IMR-90 (cell line): ENCODE results near the gene NTF3. TPM values are rescaled to one million over a fixed set of nuclear protein-coding genes. Genes with fewer than 3 reads are reported as not detected.
A peak's percentile ranks its signal among the peaks of the same experiment; 100 is the strongest.

Experiments
- ATAC-seq: fragments of 200-7000 bp; cut with Tn5 transposase; 2 replicates; pipeline ENCODE4 v1.9.1; 2020; ENCODE audit warnings: low read depth, mild to moderate bottlenecking, moderate library complexity
- BruUV-seq: library from RNA; stranded (reverse); fragments of 400-500 nt; replicated peaks from 2 replicates; lab custom pipeline; 2021; lab: Mats Ljungman, UMichigan
- CTCF ChIA-PET: fragments of 300-600 bp; formaldehyde crosslinking; extraction: SDS; loops from one replicate; lab custom pipeline; 2021; ENCODE audit warnings: antibody characterized with exemption; lab: Yijun Ruan, JAX
- POLR2A ChIA-PET: fragments of 300-600 bp; sonication (Branson Sonifier 250); formaldehyde crosslinking; loops from one replicate; lab custom pipeline; 2022; ENCODE audit warnings: antibody characterized with exemption; ENCODE audit not compliant: unreplicated experiment; lab: Charles Lee
- DNase-seq: peaks from one replicate; pipeline ENCODE4 v3.0.0; 2013
- H2AFZ ChIP-seq: replicated peaks from 2 replicates; pipeline ENCODE3; 2013; ENCODE audit warnings: low read length, mild to moderate bottlenecking; ENCODE audit not compliant: poor library complexity
- H2AK5ac ChIP-seq: 2 replicates; pipeline ENCODE4 v1.6.1; 2013; ENCODE audit warnings: low read depth, low read length, inconsistent platforms
- H2AK9ac ChIP-seq: replicated peaks from 2 replicates; pipeline ENCODE3; 2013; ENCODE audit warnings: mild to moderate bottlenecking, low read depth, low read length, moderate library complexity; ENCODE audit not compliant: poor library complexity
- H2BK120ac ChIP-seq: 2 replicates; pipeline ENCODE4 v1.6.1; 2013; ENCODE audit warnings: low read depth, low read length, inconsistent platforms
- H2BK15ac ChIP-seq: 3 replicates; pipeline ENCODE4 v1.6.1; 2013; ENCODE audit warnings: low read depth, low read length, inconsistent platforms
- H2BK20ac ChIP-seq: 2 replicates; pipeline ENCODE4 v1.6.1; 2013; ENCODE audit warnings: low read depth, mild to moderate bottlenecking, inconsistent platforms, low read length, moderate library complexity
- H2BK5ac ChIP-seq: 2 replicates; pipeline ENCODE4 v1.6.1; 2013; ENCODE audit warnings: mild to moderate bottlenecking, low read depth, low read length, inconsistent platforms; ENCODE audit not compliant: poor library complexity, severe bottlenecking
- H3K14ac ChIP-seq: replicated peaks from 2 replicates; pipeline ENCODE4 v1.6.1; 2013; ENCODE audit warnings: low read depth, low read length, inconsistent platforms
- H3K18ac ChIP-seq: 2 replicates; pipeline ENCODE4 v1.6.1; 2013; ENCODE audit warnings: low read depth, low read length, control low read depth
- H3K23ac ChIP-seq: 2 replicates; pipeline ENCODE4 v1.6.1; 2013; ENCODE audit warnings: low read depth, low read length, inconsistent platforms
- H3K27ac ChIP-seq: 2 replicates; pipeline ENCODE4 v1.5.1; 2013; ENCODE audit warnings: mild to moderate bottlenecking, control low read depth, low read length; ENCODE audit not compliant: insufficient read depth
- H3K27me3 ChIP-seq: 2 replicates; pipeline ENCODE4 v1.6.1; 2013; ENCODE audit warnings: low read length; ENCODE audit not compliant: control insufficient read depth, insufficient read depth
- H3K36me3 ChIP-seq: 2 replicates; pipeline ENCODE4 v1.6.1; 2013; ENCODE audit warnings: low read length, mixed read lengths; ENCODE audit not compliant: control insufficient read depth, insufficient read depth
- H3K4ac ChIP-seq: 2 replicates; pipeline ENCODE4 v1.6.1; 2013; ENCODE audit warnings: low read depth, low read length, inconsistent platforms
- H3K4me1 ChIP-seq: 2 replicates; pipeline ENCODE4 v1.6.1; 2013; ENCODE audit warnings: low read length, mixed read lengths; ENCODE audit not compliant: control insufficient read depth, insufficient read depth
- H3K4me2 ChIP-seq: 2 replicates; pipeline ENCODE4 v1.6.1; 2013; ENCODE audit warnings: low read depth, mild to moderate bottlenecking, control low read depth, low read length, moderate library complexity
- H3K4me3 ChIP-seq: 2 replicates; pipeline ENCODE4 v1.5.1; 2013; ENCODE audit warnings: low read depth, mild to moderate bottlenecking, control low read depth, low read length, moderate library complexity; ENCODE audit not compliant: insufficient read depth
- H3K56ac ChIP-seq: 2 replicates; pipeline ENCODE4 v1.6.1; 2013; ENCODE audit warnings: low read length, inconsistent platforms; ENCODE audit not compliant: insufficient read depth; ENCODE audit errors: extremely low read depth
- H3K79me1 ChIP-seq, 2 experiments: 2 replicates each; pipeline ENCODE4 v1.6.1; 2013; ENCODE audit warnings: low read length in 2 of 2, inconsistent platforms in 1 of 2, low read depth in 1 of 2
- H3K9ac ChIP-seq: 2 replicates; pipeline ENCODE4 v1.6.1; 2013; ENCODE audit warnings: low read depth, low read length, control low read depth
- H3K9me1 ChIP-seq: 2 replicates; pipeline ENCODE4 v1.6.1; 2013; ENCODE audit warnings: low read length, inconsistent platforms; ENCODE audit not compliant: insufficient read depth
- H3K9me3 ChIP-seq: 2 replicates; pipeline ENCODE4 v1.6.1; 2013; ENCODE audit warnings: low read length; ENCODE audit not compliant: control insufficient read depth, insufficient read depth
- H4K20me1 ChIP-seq: 2 replicates; pipeline ENCODE4 v1.6.1; 2013; ENCODE audit warnings: low read length, inconsistent platforms; ENCODE audit not compliant: insufficient read depth
- H4K5ac ChIP-seq: 2 replicates; pipeline ENCODE4 v1.6.1; 2013; ENCODE audit warnings: mild to moderate bottlenecking, low read depth, low read length, control low read depth
- H4K8ac ChIP-seq, 2 experiments: 2 replicates each; pipeline ENCODE4 v1.6.1; 2013; ENCODE audit warnings: low read depth in 2 of 2, low read length in 2 of 2, control low read depth in 1 of 2, inconsistent platforms in 1 of 2
- H4K91ac ChIP-seq: 2 replicates; pipeline ENCODE4 v1.6.1; 2013; ENCODE audit warnings: low read depth, low read length, inconsistent platforms; ENCODE audit not compliant: insufficient read depth
- BHLHE40 ChIP-seq: fragments of 150-350 bp; IDR thresholded peaks from 2 replicates; pipeline ENCODE4 v1.6.1; 2016; ENCODE audit warnings: mild to moderate bottlenecking, low read depth, low read length
- CEBPB ChIP-seq: IDR thresholded peaks from 2 replicates; pipeline ENCODE4 v1.6.1; 2012; ENCODE audit warnings: low read depth, low read length, improper control_type of control experiment
- CHD1 ChIP-seq: IDR thresholded peaks from 2 replicates; pipeline ENCODE4 v1.6.1; 2012; ENCODE audit warnings: low read depth, low read length, improper control_type of control experiment
- CTCF ChIP-seq: conservative IDR thresholded peaks from 2 replicates; pipeline ENCODE4 v1.5.1; 2012; ENCODE audit warnings: mild to moderate bottlenecking, low read depth, low read length, improper control_type of control experiment
- ELK1 ChIP-seq: fragments of 150-350 bp; IDR thresholded peaks from 2 replicates; pipeline ENCODE4 v1.6.1; 2016; ENCODE audit warnings: low read depth, mild to moderate bottlenecking, low read length, moderate library complexity, borderline replicate concordance
- FOS ChIP-seq: fragments of 150-350 bp; IDR thresholded peaks from 2 replicates; pipeline ENCODE4 v1.6.1; 2016; ENCODE audit warnings: low read depth, low read length
- MAFK ChIP-seq: IDR thresholded peaks from 2 replicates; pipeline ENCODE4 v1.6.1; 2012; ENCODE audit warnings: low read depth, low read length, improper control_type of control experiment
- MAZ ChIP-seq: IDR thresholded peaks from 2 replicates; pipeline ENCODE4 v1.6.1; 2012; ENCODE audit warnings: low read depth, mild to moderate bottlenecking, low read length, improper control_type of control experiment, moderate library complexity, borderline replicate concordance
- MXI1 ChIP-seq: IDR thresholded peaks from 2 replicates; pipeline ENCODE4 v1.6.1; 2012; ENCODE audit warnings: low read depth, mild to moderate bottlenecking, low read length, moderate library complexity, borderline replicate concordance
- NFE2L2 ChIP-seq: fragments of 150-350 bp; IDR thresholded peaks from 2 replicates; pipeline ENCODE4 v1.6.1; 2016; ENCODE audit warnings: low read depth, mild to moderate bottlenecking, low read length
- POLR2A ChIP-seq: IDR thresholded peaks from 2 replicates; pipeline ENCODE4 v1.6.1; 2012; ENCODE audit warnings: mild to moderate bottlenecking, low read depth, low read length
- RAD21 ChIP-seq: IDR thresholded peaks from 2 replicates; pipeline ENCODE4 v1.6.1; 2012; ENCODE audit warnings: low read length, improper control_type of control experiment
- RFX5 ChIP-seq: IDR thresholded peaks from 2 replicates; pipeline ENCODE4 v1.8.0; 2012; ENCODE audit warnings: low read depth, mild to moderate bottlenecking, low read length, moderate library complexity
- SMC3 ChIP-seq: fragments of 150-350 bp; IDR thresholded peaks from 2 replicates; pipeline ENCODE4 v1.6.1; 2016; ENCODE audit warnings: low read depth, mild to moderate bottlenecking, antibody characterized with exemption, low read length, moderate library complexity
- WGBS, 2 experiments: methylation state at CpG; one replicate each; pipeline versions ENCODE4 v1.1.5 to v1.1.7; 2013; ENCODE audit warnings: missing lambda C conversion rate in 2 of 2; ENCODE audit not compliant: insufficient read length in 1 of 2; ENCODE audit errors: extremely low coverage in 2 of 2; 5-methylcytosine and 5-hydroxymethylcytosine counted together
- dilution Hi-C: fragments of 300-500 bp; cut with HindIII; formaldehyde crosslinking; loops from one replicate; pipeline ENCODE4 v1.14.3; 2018; ENCODE audit warnings: low sequenced_read_pairs; ENCODE audit not compliant: unreplicated experiment
- in situ Hi-C: fragments of 300-500 bp; cut with MboI; formaldehyde crosslinking; loops from 3 replicates; pipeline ENCODE4 v1.14.3; 2019; ENCODE audit warnings: low sequenced_read_pairs, inconsistent platforms, mixed read lengths
- intact Hi-C: fragments of 100-400 bp; cut with micrococcal nuclease; formaldehyde crosslinking; loops from 2 replicates; pipeline ENCODE4 v1.10.0; 2022
- polyA plus RNA-seq, 3 experiments: library from polyadenylated mRNA; depleted of rRNA; stranded (reverse); fragments of >200 nt; gene quantifications; 2 replicates each; pipeline ENCODE4 v1.2.3, GENCODE V29; 2012; ENCODE audit warnings: low replicate concordance in 1 of 3
- total RNA-seq: library from RNA; depleted of rRNA; stranded (reverse); fragments of >200 nt; gene quantifications from 2 replicates; pipeline ENCODE4 v1.2.3, GENCODE V29; 2012
- TF ChIP-seq, protein P1 (sequence below): fragments of 150-350 bp; IDR thresholded peaks from 2 replicates; pipeline ENCODE4 v1.6.1; 2017; ENCODE audit warnings: mild to moderate bottlenecking, antibody characterized with exemption, low read length, low read depth

Gene NTF3
- total and polyA plus RNA-seq, 2 of the 4 experiments (the other 2 are of a cell fraction) = 12.2 to 32.4 TPM

GRCh38 chr12:5391653-5392052 lies 40.3 kb upstream of the NTF3 start:
- Histone ChIP-seq H3K4me2 (no peak overlapping the region), H3K79me1 (no peaks in the 10 kb centered on the region), H4K5ac (no peak overlapping the region), H2AK5ac (no peak overlapping the region), H3K18ac (no peak overlapping the region), H3K4ac (no peak overlapping the region), H2BK15ac (no peak overlapping the region), H3K4me3 (no peak overlapping the region), H3K9ac (no peak overlapping the region), H3K56ac (no peak overlapping the region), H3K4me1 (no peaks in the 10 kb centered on the region), H2AFZ (no peak overlapping the region), H3K9me1 (no peaks in the 10 kb centered on the region), H2BK5ac (no peak overlapping the region), H3K23ac (no peak overlapping the region), H3K27ac (no peak overlapping the region), H2AK9ac (no peak overlapping the region), H3K36me3 (no peaks in the 10 kb centered on the region), H2BK120ac (no peak overlapping the region), H2BK20ac (no peak overlapping the region), H4K8ac (no peak overlapping the region), H4K20me1 (no peaks in the 10 kb centered on the region), H3K14ac (no peak overlapping the region), H3K9me3 (no peaks in the 10 kb centered on the region), H3K27me3 (peaks cover 8% of the 10 kb centered on the region), H4K91ac (no peak overlapping the region)
- DNase-seq = peak; percentile 21
- intact Hi-C loops = no loop called here
- no peak for ATAC-seq
- dilution Hi-C loops = no loop called here
- no TSS peak for BruUV-seq
- no CpG with 5 or more reads among the region's 2 CpGs for WGBS, 2 experiments
- POLR2A ChIA-PET = no interaction called here
- in situ Hi-C loops = no loop called here
- CTCF ChIA-PET = no interaction called here
- TF ChIP-seq NFE2L2 (no peak), CHD1 (no peak), MAFK (no peak), MAZ (no peak), RFX5 (no peak), RAD21 (no peak), FOS (no peak), POLR2A (no peak), ELK1 (no peak), CTCF (no peak), BHLHE40 (no peak), MXI1 (no peak), SMC3 (no peak), CEBPB (no peak)
- TF ChIP-seq, protein P1, sequence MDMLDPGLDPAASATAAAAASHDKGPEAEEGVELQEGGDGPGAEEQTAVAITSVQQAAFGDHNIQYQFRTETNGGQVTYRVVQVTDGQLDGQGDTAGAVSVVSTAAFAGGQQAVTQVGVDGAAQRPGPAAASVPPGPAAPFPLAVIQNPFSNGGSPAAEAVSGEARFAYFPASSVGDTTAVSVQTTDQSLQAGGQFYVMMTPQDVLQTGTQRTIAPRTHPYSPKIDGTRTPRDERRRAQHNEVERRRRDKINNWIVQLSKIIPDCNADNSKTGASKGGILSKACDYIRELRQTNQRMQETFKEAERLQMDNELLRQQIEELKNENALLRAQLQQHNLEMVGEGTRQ = no peak
